HG03575 (cell line): Measurements from ENCODE around the gene GSAP.
"Not testable (repeated sequence)": the region's sequence is repeated elsewhere in the genome, so short reads cannot be mapped to it uniquely, and the experiment has no call there.

ENCODE experiments used
- ATAC-seq: cut with Tn5 transposase; IDR thresholded peaks from one replicate; pipeline ENCODE4 v1.9.1; 2021; ENCODE audit not compliant: unreplicated experiment, insufficient number of reproducible peaks, low FRiP score; ENCODE audit errors: extremely low read depth

GSAP gene

GRCh38 chr7:77338260-77338659 lies 77.9 kb downstream of the GSAP start:
- no peak for ATAC-seq

GRCh38 chr7:77337456-77337990 lies 78.6 kb downstream of the GSAP start:
- no peak for ATAC-seq

GRCh38 chr7:77335581-77335980 lies 80.6 kb downstream of the GSAP start:
- no peak for ATAC-seq

GRCh38 chr7:77334039-77334438 lies 82.1 kb downstream of the GSAP start:
- not testable (repeated sequence) for ATAC-seq

GRCh38 chr7:77331938-77332695 lies 84.0 kb downstream of the GSAP start:
- peak; percentile 55 for ATAC-seq

- ATAC-seq, result peak; percentile 39
These were observed 85.8 kb downstream of the GSAP start for GRCh38 chr7:77330169-77330882.

- ATAC-seq, result no peak
These were observed 86.5 kb downstream of the GSAP start for GRCh38 chr7:77329466-77330168.

GRCh38 chr7:77328669-77329068 lies 87.5 kb downstream of the GSAP start:
- ATAC-seq, result no peak

- ATAC-seq, result no peak
These were observed 88.1 kb downstream of the GSAP start for GRCh38 chr7:77327932-77328628.

GRCh38 chr7:77327067-77327931 lies 88.8 kb downstream of the GSAP start:
- no peak for ATAC-seq

GRCh38 chr7:77326131-77326530 lies 90.0 kb downstream of the GSAP start:
- ATAC-seq, result no peak

GRCh38 chr7:77321300-77321699 lies 94.8 kb downstream of the GSAP start:
- no peak for ATAC-seq

- no peak for ATAC-seq
These were observed 95.4 kb downstream of the GSAP start for GRCh38 chr7:77320714-77321113.

GRCh38 chr7:77320137-77320536 lies 96.0 kb downstream of the GSAP start:
- ATAC-seq, result no peak

- no peak for ATAC-seq
These were observed 98.1 kb downstream of the GSAP start for GRCh38 chr7:77318019-77318418.

GRCh38 chr7:77316219-77316978 lies 99.8 kb downstream of the GSAP start:
- ATAC-seq, result no peak

- ATAC-seq, result no peak
These were observed 101.0 kb downstream of the GSAP start for GRCh38 chr7:77315182-77315591.
